HCT116 (cell line): ENCODE data around the gene ZNF777. TPM values are rescaled to one million over a fixed set of nuclear protein-coding genes. Genes with fewer than 3 reads are reported as not detected.

Experiments used
- ATAC-seq: fragments of 200-7000 bp; cut with Tn5 transposase; 2 replicates; pipeline ENCODE4 v1.9.1; 2020; ENCODE audit warnings: mild to moderate bottlenecking, moderate library complexity
- BruUV-seq: library from RNA; stranded (reverse); fragments of 400-500 nt; replicated peaks from 2 replicates; lab custom pipeline; 2021; lab: Mats Ljungman, UMichigan
- CTCF ChIA-PET: fragments of 300-600 bp; sonication (Branson Sonifier 250); formaldehyde crosslinking; loops from one replicate; lab custom pipeline; 2021; ENCODE audit warnings: antibody characterized with exemption; lab: Charles Lee
- POLR2A ChIA-PET: fragments of 300-600, 350-600 bp; sonication (Branson Sonifier 250); formaldehyde crosslinking; loops from one replicate; lab custom pipeline; 2021; ENCODE audit warnings: antibody characterized with exemption; lab: Charles Lee
- RAD21 ChIA-PET, 2 experiments: fragments of 300-600 bp; sonication (Branson Sonifier 250); formaldehyde crosslinking; loops; one replicate each; lab custom pipeline; 2023; ENCODE audit warnings: low total read pairs in 2 of 2; ENCODE audit not compliant: uncharacterized antibody in 2 of 2, unreplicated experiment in 2 of 2, low non-redundant PET in 1 of 2; lab: Charles Lee
- DNase-seq: peaks from one replicate; pipeline ENCODE4 v3.0.0-alpha.2; 2010; ENCODE audit warnings: low read depth, low spot score
- H2AFZ ChIP-seq: fragments of 200-600 bp; shearing (Covaris generic), sonication (generic); 2 replicates; pipeline ENCODE4 v1.6.1; 2017; ENCODE audit warnings: low read depth, mixed run types, mixed read lengths, antibody characterized with exemption, low read length; ENCODE audit not compliant: poor library complexity, severe bottlenecking
- H3K27ac ChIP-seq: 2 replicates; pipeline ENCODE4 v1.5.1; 2012; ENCODE audit warnings: low read depth, low read length
- H3K27me3 ChIP-seq: fragments of 200-600 bp; sonication (generic); 2 replicates; pipeline ENCODE4 v1.6.1; 2016; ENCODE audit warnings: mixed run types, low read length, mixed read lengths; ENCODE audit not compliant: insufficient read depth
- H3K36me3 ChIP-seq, 2 experiments: fragments of 200-500 bp in 1 of 2; fragments of 200-600 bp in 1 of 2; sonication (Bioruptor generic) in 1 of 2; sonication (generic) in 1 of 2; 2 replicates each; pipeline versions ENCODE4 v1.5.1 to v1.6.1; 2014 to 2016; ENCODE audit warnings: low read length in 2 of 2, inconsistent platforms in 1 of 2, mixed read lengths in 1 of 2, mixed run types in 1 of 2; ENCODE audit not compliant: insufficient read depth in 2 of 2, control insufficient read depth in 1 of 2
- H3K4me1 ChIP-seq, 2 experiments: fragments of 200-600 bp in 1 of 2; sonication (generic) in 1 of 2; 2 replicates each; pipeline versions ENCODE4 v1.5.1 to v1.6.1; 2012 to 2017; ENCODE audit warnings: low read length in 2 of 2, inconsistent platforms in 1 of 2, mild to moderate bottlenecking in 1 of 2, mixed read lengths in 1 of 2, mixed run types in 1 of 2, moderate library complexity in 1 of 2; ENCODE audit not compliant: insufficient read depth in 2 of 2, control insufficient read depth in 1 of 2
- H3K4me2 ChIP-seq: fragments of 200-600 bp; sonication (generic); 2 replicates; pipeline ENCODE4 v1.6.1; 2017; ENCODE audit warnings: mixed run types, low read length, mixed read lengths
- H3K4me3 ChIP-seq, 2 experiments: fragments of 200-600 bp in 1 of 2; sonication (generic) in 1 of 2; replicated peaks in 1 of 2; 2 replicates each; pipeline ENCODE4 v1.5.1; 2011 to 2016; ENCODE audit warnings: low read length in 2 of 2, control low read depth in 1 of 2, low read depth in 1 of 2, mild to moderate bottlenecking in 1 of 2, mixed read lengths in 1 of 2, mixed run types in 1 of 2
- H3K79me2 ChIP-seq: fragments of 200-600 bp; sonication (generic); 2 replicates; pipeline ENCODE4 v1.6.1; 2017; ENCODE audit warnings: mild to moderate bottlenecking, mixed run types, low read length, moderate library complexity, mixed read lengths; ENCODE audit not compliant: insufficient read depth
- H3K9ac ChIP-seq: fragments of 200-600 bp; sonication (generic); 2 replicates; pipeline ENCODE4 v1.6.1; 2016; ENCODE audit warnings: low read length, mixed read lengths
- H3K9me2 ChIP-seq: fragments of 200-600 bp; sonication (generic), shearing (Covaris generic); 2 replicates; pipeline ENCODE4 v1.6.1; 2017; ENCODE audit warnings: mixed run types, mild to moderate bottlenecking, moderate library complexity; ENCODE audit not compliant: insufficient read depth
- H3K9me3 ChIP-seq, 2 experiments: fragments of 200-500 bp in 1 of 2; fragments of 200-600 bp in 1 of 2; sonication (Bioruptor generic) in 1 of 2; sonication (generic) in 1 of 2; 2 replicates each; pipeline ENCODE4 v1.6.1; 2014 to 2017; ENCODE audit warnings: low read length in 2 of 2, mixed read lengths in 2 of 2, inconsistent platforms in 1 of 2, low read depth in 1 of 2, mild to moderate bottlenecking in 1 of 2, mixed run types in 1 of 2, moderate library complexity in 1 of 2; ENCODE audit not compliant: control insufficient read depth in 1 of 2, insufficient read depth in 1 of 2
- H4K20me1 ChIP-seq: fragments of 200-600 bp; sonication (generic), shearing (Covaris generic); 2 replicates; pipeline ENCODE4 v1.6.1; 2017; ENCODE audit warnings: mixed run types, mild to moderate bottlenecking, moderate library complexity; ENCODE audit not compliant: insufficient read depth
- ATF3 ChIP-seq: IDR thresholded peaks from 2 replicates; pipeline ENCODE4 v1.6.1; 2012
- CBX3 ChIP-seq: IDR thresholded peaks from 2 replicates; pipeline ENCODE4 v1.6.1; 2012; ENCODE audit warnings: low read depth
- CEBPB ChIP-seq: IDR thresholded peaks from 2 replicates; pipeline ENCODE4 v1.6.1; 2012; ENCODE audit warnings: low read depth
- CTCF ChIP-seq, 3 experiments: fragments of 200-600 bp in 1 of 3; sonication (generic) in 1 of 3; IDR thresholded peaks in 2 of 3; conservative IDR thresholded peaks in 1 of 3; 2 replicates each; pipeline ENCODE4 v1.5.1; 2012 to 2017; ENCODE audit warnings: low read depth in 2 of 3, low read length in 2 of 3, antibody characterized with exemption in 1 of 3, borderline replicate concordance in 1 of 3, control low read depth in 1 of 3, mild to moderate bottlenecking in 1 of 3, mixed read lengths in 1 of 3, mixed run types in 1 of 3, moderate library complexity in 1 of 3; ENCODE audit not compliant: insufficient read depth in 1 of 3
- EGR1 ChIP-seq: IDR thresholded peaks from 2 replicates; pipeline ENCODE4 v1.6.1; 2012; ENCODE audit warnings: low read depth
- ELF1 ChIP-seq: IDR thresholded peaks from 2 replicates; pipeline ENCODE4 v1.6.1; 2012; ENCODE audit warnings: low read depth, borderline replicate concordance
- EZH2 ChIP-seq: fragments of 200-600 bp; sonication (generic); IDR thresholded peaks from 2 replicates; pipeline ENCODE4 v1.6.1; 2017; ENCODE audit warnings: antibody characterized with exemption, mixed run types
- EZH2phosphoT487 ChIP-seq: fragments of 200-600 bp; IDR thresholded peaks from 2 replicates; pipeline ENCODE4 v1.6.1; 2018; ENCODE audit warnings: antibody characterized with exemption, borderline replicate concordance
- FOSL1 ChIP-seq: IDR thresholded peaks from 2 replicates; pipeline ENCODE4 v1.6.1; 2012; ENCODE audit warnings: low read depth
- JUND ChIP-seq: IDR thresholded peaks from 2 replicates; pipeline ENCODE4 v1.6.1; 2012
- MAX ChIP-seq: IDR thresholded peaks from 2 replicates; pipeline ENCODE4 v1.6.1; 2012
- POLR2A ChIP-seq: IDR thresholded peaks from 2 replicates; pipeline ENCODE4 v1.7.0; 2011; ENCODE audit warnings: borderline replicate concordance; ENCODE audit not compliant: insufficient read depth, insufficient read length; ENCODE audit errors: extremely low read depth
- POLR2AphosphoS5 ChIP-seq: IDR thresholded peaks from 2 replicates; pipeline ENCODE4 v1.6.1; 2011; ENCODE audit warnings: mild to moderate bottlenecking, low read depth, low read length, moderate library complexity
- REST ChIP-seq: IDR thresholded peaks from 2 replicates; pipeline ENCODE4 v1.6.1; 2012; ENCODE audit warnings: low read depth
- SIN3A ChIP-seq: IDR thresholded peaks from 2 replicates; pipeline ENCODE4 v1.6.1; 2012; ENCODE audit warnings: low read depth
- SP1 ChIP-seq: IDR thresholded peaks from 2 replicates; pipeline ENCODE4 v1.6.1; 2012; ENCODE audit warnings: low read depth
- TCF7L2 ChIP-seq: IDR thresholded peaks from 2 replicates; pipeline ENCODE4 v1.7.0; 2011; ENCODE audit warnings: borderline replicate concordance, inconsistent platforms; ENCODE audit not compliant: insufficient read depth, insufficient read length; ENCODE audit errors: extremely low read depth
- YY1 ChIP-seq: IDR thresholded peaks from 2 replicates; pipeline ENCODE4 v1.6.1; 2011; ENCODE audit warnings: low read length, low read depth, moderate library complexity, mild to moderate bottlenecking; ENCODE audit not compliant: insufficient replicate concordance; ENCODE audit errors: extremely low read depth
- ZFX ChIP-seq: fragments of 450-650 bp; IDR thresholded peaks from 2 replicates; pipeline ENCODE4 v1.6.1; 2017
- ZNF274 ChIP-seq: fragments of 200-500 bp; sonication (Bioruptor generic); IDR thresholded peaks from 2 replicates; pipeline ENCODE4 v1.6.1; 2014; ENCODE audit warnings: mild to moderate bottlenecking, low read depth, low read length, inconsistent platforms
- intact Hi-C: fragments of 100-400 bp; cut with micrococcal nuclease; formaldehyde crosslinking; loops from 2 replicates; pipeline ENCODE4 v1.10.0; 2022
- total RNA-seq: library from RNA; stranded (reverse); gene quantifications from one replicate; pipeline ENCODE4 v1.2.1, GENCODE V29; 2021; ENCODE audit not compliant: unreplicated experiment

Gene ZNF777
- total RNA-seq, 1 experiment from 2014 or later = 15.6 TPM

GRCh38 chr7:149420006-149420405 is 40.9 kb downstream of the ZNF777 start:
- no peaks in the 10 kb centered on the region for H3K9me2 ChIP-seq
- no TSS peak for BruUV-seq
- CTCF ChIA-PET = no interaction called here
- H4K20me1 ChIP-seq = no peaks in the 10 kb centered on the region
- no peak overlapping the region for H3K4me3 ChIP-seq
- no peak overlapping the region for H2AFZ ChIP-seq
- no peak overlapping the region for H3K9ac ChIP-seq
- H3K79me2 ChIP-seq = no peaks in the 10 kb centered on the region
- H3K27ac ChIP-seq = no peak overlapping the region
- POLR2A ChIA-PET = no interaction called here
- intact Hi-C loops = no loop called here
- peaks cover 4 to 8% of the 10 kb centered on the region in 2 experiments; a peak in 2 of 4 replicates for H3K4me1 ChIP-seq
- H3K27me3 ChIP-seq = no peaks in the 10 kb centered on the region
- H3K36me3 ChIP-seq = no peaks in the 10 kb centered on the region
- no peak for TF ChIP-seq POLR2A
- TF ChIP-seq CTCF (IDR thresholded peaks at IDR 0.05 in 2 of 3, conservative IDR thresholded peaks at IDR 0.05 in 1 of 3; ENCODE audit: borderline replicate concordance in 1 of 3, insufficient read depth in 1 of 3, low read depth in 2 of 3, low read length in 2 of 3) = no peak
- TF ChIP-seq ZNF274 = no peak
- no peak for TF ChIP-seq CBX3
- no peak for TF ChIP-seq ATF3
- TF ChIP-seq JUND = no peak
- TF ChIP-seq ZFX = no peak
- TF ChIP-seq TCF7L2 = no peak
- TF ChIP-seq REST = no peak
- TF ChIP-seq POLR2AphosphoS5 = no peak
- no peak for TF ChIP-seq ELF1
- TF ChIP-seq EGR1 = no peak
- no peak for TF ChIP-seq EZH2
- TF ChIP-seq MAX = no peak
- TF ChIP-seq FOSL1 = no peak
- no peak for TF ChIP-seq CEBPB
- no peak for TF ChIP-seq EZH2phosphoT487
- no peak for TF ChIP-seq SP1
- no peak for TF ChIP-seq SIN3A
- no peak for TF ChIP-seq YY1
- TF ChIP-seq, all 23 proteins: peak for 0
- DNase-seq (no peak), ATAC-seq (no peak)
- Histone ChIP-seq H3K9me3 (no peaks in the 10 kb centered on the region), H3K4me2 (no peak overlapping the region)
- RAD21 ChIA-PET = no interaction called here
